Measurements from ENCODE around the gene KIF7.

- TF ChIP-seq CTCF (IDR thresholded peaks at IDR 0.05), result no peak
- no peak for TF ChIP-seq POLR2A (IDR thresholded peaks at IDR 0.05)
Measured at GRCh38 chr15:89704411-89704810, 49.1 kb upstream of the KIF7 start.
